ENCODE data around the gene GALNT10.

GALNT10 gene

DNA sequence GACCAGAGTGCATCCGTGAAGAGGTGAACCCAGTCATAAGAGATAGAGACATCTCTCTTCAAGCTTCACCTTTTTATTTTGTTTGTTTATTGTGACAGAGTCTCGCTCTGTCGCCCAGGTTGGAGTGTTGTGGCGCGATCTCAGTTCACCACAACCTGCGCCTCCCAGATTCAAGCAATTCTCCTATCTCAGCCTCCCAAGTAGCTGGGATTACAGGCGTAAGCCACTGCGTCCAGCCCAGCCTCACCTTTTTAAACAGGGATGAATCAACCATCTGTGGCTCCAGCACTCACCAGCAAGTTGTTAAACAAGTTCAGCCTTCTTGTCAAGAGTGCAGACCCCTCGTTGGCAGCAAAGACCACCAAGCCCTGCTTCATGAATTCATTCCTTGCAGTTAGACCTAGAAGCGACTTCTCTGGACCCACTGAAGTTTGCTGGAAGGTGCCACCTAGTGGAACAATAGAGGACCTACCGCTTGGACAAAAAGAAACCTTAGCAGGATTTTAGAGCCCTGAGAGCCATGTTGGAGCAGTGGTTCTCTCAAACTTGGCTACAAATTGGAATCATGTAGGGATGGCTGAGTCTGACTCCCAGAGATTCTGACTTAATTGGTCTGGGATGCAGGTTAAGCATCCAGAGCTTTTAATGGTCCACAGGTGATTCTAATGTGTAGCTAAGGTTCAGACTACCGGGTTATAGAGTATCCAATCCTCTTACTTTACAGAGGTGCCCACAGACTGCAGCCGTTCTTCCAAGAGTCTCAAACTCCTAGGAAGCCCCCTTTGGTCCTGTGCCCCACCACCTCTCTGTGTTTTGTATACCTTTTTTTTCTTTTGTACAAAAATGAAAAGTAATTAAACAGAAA, 10.5 kb upstream of the GALNT10 start:
- DNase-seq, result peak; percentile 14

DNA sequence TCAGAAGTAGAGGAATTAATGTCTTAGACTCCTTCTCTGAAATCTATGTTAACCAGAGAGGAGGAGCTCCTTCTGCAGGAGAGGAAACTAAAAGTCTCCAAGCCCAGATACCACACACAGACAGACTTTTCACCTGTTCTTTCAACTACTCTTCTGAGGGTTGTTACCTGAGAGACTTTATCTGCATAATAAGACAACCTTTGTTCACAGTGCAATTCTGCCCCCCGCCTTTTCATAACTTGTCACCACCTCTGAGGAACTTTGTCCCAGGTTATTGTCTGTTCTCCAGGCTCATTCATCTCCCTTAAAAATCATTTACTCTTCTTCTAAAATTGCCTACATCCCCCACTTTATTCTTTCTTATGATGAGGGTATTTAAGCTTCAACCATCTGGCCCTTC, 9.4 kb upstream of the GALNT10 start:
- DNase-seq, result no peak

DNA sequence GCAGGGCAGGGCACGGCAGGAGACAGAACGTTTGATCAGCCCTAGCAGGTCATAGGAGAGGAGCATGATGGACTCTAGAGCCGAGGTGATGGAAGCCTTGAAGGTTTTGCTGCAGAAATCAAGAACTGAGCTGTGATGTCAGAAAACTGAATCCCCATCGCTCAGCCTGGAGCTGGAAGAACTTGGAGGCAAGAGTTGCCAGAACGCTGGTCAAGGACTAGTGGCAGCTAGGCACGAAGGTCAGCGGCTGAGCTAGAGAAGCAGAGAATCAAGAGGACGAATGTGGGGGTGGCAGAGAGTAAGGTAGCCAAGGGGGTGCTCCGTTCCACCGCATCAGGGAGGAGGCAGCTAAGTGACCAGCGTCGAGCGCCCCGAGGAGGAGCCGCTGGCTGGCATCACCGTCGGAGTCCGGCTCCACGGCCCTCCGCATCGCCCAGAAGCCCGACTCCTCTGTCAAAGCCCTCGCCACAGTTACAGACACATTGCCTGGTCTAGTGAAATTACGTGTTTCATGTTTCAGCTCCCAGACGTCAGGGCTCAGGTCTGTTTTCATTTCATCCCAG, 1.2 kb upstream of the GALNT10 start:
- DNase-seq, result no peak

DNA sequence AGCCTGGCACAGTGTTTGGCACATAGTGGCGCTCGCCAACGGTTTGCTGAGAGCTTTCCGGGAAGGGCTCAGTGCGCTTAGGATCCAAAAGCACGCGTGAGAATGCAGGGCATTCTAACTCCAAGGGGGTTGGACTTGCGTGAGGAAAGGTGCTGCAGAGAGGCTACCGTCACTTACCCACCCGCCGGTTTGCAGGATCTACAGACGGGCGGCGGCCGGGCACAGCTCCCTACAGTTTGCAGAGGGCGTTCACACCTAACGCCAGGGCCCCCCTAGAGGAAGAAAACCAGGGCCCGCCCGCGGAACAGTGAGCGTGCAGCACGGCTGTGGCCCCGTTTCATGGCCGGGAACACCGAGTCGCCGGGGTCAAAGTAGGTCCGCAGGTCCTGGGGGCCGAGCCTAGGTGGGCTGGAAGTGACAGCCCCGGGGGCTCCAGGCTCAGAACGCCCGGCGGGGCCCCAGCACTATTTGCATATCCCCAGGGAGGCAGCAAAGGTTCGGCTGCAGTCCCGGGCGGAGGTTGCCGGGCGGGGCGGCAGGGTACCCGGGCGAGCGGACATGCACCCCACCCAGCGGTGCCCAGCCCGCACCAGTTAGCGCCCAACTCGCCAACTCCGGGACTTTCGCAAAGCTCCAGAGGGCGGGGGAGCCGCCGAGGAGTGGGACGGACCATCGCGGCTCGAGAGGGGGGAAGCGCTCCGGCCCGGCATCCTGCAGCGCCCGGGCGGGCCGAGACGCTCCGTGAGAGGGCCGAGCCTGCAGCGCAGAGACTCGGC, 526 bp upstream of the GALNT10 start:
- peak; percentile 71 for DNase-seq

DNA sequence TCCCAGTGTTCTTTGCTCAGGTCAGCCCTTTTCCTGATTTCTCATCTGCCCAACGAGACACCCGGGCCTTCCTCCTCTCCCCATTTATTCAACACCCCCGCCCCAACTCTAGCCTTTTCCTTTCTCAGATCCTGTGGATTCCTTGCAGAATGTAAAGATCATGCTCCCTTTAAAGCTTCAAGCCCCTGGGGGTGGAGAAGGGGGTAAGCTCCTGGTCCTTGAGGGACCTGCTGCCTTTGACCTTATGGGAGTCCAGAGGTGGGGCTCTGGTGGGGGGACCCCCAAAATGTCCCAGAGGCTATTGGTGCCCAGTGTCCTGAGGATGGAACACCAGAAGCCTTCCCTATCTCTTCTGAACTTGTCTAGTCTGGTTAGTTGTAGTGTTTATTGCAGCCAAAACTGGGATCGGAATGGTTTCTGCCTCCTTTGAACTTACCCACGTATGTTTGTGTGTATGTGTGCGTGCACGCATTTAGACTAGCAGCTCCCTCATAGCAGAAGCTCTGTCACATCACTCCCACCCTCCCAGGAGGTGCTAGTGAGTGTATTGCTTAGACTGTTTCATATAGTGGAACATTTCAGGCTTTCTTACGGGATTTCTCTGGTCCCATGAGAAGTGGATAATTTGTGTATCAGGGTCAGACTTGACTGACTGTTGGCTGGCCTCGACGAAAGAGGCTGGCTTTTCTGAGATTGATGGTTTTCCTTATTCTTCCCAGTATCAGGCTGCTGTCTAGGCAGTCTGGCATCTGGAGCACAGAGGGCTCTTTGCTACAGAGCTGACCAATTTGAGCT, 1.1 kb downstream of the GALNT10 start:
- no peak for DNase-seq

DNA sequence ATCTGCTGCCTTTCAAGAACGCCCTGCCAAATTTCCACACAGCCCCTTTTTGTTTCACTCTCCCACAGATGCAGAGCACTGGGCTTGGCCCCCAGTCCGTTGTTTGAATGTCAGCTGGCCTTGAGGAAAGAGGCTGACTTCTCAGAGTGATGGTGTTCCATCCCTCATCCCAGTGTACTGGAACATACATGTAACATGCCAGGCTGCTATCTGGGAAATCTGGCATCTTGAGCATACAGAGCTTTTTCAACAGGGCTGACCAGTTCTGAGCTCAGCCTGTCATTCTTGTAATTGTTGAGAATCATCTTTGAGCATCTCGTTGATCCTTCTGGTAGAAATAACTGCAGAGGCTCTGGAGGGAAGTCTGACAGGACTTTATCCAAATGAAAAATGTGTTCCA, 2.8 kb downstream of the GALNT10 start:
- DNase-seq, result no peak

DNA sequence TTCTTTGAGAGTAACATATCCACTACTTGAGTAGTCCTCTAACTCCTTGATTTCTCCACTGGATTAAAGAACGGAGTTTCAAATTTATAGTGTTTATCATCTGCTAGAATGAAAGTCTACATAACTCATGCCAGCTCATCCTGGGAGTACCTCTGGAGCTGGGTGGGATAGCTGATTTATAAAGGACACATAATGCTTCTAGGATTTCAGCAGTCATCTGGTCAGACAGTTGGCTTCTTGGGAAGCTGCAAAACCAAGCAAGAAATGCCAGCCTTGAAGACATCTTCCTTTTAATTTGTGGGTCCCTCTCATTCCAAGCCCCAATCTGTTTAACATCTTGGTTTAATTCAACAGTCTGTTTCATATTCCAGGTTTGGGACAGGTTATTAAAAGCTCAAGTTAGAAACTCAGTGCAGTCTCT, 3.2 kb downstream of the GALNT10 start:
- DNase-seq, result no peak

DNA sequence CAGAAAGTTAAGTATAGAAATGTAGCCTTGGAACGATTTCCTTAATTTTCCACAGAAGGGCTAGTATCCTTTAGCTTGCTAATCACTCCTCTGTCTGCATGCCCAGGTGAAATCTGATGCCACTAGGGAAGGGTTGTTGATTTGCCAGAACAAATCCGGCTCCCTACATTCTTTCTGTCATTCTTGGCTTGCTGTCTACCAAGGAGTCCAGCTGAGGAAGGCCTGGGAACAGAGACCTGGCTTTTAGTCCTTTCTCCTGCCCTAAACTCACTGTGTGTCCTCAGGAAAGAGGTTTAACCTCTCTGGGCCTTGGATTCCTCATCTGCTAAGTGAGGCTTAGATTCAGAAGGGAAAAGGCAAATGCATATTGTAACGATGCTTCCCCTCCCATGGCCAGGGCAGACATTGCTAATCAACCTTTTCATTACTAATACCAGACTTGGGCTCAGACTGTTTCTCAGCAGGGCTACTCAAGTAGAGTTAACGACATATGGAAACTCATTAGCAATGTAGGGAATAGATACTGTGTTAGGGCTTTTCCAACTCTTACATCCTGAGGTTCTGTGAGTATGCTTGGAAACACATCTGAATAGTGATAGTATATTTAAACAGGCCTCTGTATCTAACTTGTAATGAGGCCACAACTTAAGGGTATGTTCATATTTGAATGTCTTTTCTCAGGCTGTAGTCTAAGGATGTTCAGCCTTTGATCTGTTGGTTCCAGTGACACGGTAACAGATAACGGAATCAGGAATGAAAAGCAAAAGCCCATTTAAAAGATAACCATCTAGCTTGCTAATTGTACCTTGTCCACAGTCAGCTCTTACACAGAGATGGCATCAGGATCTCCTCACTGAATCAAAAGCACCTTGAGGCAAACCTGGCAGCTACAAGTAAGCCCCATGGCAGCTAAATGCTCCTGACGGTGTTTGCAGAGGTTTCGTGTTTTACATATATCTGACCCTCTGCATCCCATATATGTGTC, 4.1 kb downstream of the GALNT10 start:
- peak; percentile 31 for DNase-seq

DNA sequence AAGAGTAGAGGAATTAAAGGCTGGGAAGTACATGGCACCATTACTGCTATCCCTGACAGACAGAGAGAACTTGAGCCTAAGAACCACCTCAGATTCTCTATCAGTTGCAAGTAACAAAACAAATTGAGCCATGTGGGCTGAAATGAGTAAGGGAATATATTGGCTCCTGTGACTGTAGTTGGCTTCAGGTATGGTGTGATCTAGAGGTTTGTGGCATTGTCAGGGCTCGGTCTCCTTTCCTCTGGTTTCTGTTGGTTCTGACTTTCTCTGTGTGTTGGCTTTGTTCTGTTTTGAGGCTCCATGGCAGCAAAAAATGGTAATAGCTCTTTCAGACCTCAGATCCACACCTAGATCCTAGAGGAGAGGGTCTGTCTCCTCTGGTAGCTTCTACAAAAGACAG, 5.7 kb downstream of the GALNT10 start:
- no peak for DNase-seq

DNA sequence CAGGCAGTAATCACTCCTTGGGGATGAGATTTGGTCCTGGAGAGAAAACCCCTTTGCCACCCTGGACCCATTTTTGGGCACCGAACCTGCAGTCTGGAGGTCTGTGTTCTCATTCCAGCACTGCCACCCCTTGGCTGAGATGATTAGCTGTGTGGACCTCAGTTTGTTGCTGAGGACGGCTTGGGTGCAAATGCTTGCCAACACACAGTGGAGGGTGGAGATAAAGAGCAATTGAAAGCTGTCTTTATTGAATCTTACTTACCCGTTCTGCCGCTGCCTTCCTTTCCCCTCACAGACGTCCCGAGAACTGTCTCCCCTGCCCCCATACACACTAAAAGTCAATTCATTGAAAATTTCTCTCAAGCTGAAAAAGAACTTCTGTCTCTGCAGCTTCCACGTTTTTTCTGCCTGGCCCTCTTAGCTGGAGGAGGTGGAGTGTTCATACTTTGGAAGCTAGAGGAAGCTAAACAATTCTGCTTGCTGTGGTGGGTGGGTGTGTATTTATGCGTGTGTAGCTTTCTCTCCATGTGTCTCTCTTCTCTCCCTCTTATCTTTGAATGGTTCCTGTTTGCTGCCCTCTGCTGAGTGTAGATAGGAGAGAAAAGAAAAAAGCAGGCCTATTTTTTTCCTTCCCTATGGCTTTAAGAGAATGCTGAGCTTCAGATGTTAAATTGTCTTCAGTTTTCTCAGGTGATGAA, 6.6 kb downstream of the GALNT10 start:
- peak; percentile 49 for DNase-seq

DNA sequence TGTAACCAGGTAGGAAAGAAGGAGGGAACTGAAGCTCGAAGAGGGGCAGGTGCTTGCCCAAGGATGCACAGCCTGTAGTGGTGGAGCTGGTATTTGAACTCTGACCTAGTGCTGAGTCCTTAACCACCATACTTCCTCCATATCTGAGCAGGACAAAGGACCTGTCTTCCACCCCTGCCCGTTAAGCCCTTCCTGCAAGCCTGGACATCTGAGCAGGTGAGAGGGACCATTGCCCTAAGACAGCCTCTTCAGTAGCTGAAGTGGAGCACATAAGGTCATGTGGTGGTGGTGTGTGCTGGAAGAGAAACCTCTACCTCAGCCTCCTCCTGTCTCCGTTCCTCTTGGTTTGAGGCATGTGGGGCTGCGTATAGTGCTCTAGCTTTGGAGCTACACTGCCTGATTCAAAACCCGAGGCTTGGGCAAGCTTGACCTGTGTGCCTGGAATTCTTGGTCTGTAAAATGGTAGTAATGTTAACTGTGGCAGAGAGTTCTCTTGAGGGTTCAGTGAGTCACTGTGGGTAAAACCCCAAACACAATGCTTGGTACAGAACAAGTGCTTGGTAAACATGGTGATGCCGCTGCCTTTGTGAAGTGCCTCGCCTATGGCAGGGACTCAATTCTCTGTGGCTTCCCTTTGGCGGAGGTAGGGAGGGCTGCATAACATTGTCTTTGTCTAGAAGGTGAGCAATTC, 7.4 kb downstream of the GALNT10 start:
- peak; percentile 53 for DNase-seq

DNA sequence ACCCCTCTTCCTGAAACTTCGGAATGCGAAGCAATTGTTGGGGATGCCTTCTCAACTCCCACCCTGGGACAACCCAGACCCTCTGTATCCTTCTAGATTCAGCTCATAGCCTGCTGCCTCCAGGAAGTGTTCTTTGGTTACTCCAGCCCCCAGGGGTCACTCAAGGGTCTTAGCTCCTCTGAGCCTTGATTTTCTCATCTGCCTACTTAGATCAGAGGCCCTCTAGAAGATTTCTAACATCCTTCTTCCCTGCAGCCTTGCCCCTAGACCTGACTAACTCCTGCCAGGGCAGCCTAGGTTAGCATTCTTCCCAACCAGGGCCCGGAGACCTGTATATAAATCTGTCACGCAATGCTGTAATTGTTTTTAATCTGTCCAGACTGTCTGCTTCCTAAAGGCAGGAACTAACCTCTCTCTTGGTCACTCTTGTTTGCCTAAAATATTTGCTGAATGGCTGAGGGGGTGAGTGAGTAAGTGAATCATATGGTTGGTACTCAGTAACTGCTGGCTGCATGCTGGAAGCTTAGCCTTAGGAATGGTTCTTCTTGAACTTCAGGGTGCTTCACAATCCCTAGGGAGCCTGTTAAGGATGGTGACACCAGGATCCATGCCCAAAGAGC, 8.2 kb downstream of the GALNT10 start:
- peak; percentile 41 for DNase-seq

DNA sequence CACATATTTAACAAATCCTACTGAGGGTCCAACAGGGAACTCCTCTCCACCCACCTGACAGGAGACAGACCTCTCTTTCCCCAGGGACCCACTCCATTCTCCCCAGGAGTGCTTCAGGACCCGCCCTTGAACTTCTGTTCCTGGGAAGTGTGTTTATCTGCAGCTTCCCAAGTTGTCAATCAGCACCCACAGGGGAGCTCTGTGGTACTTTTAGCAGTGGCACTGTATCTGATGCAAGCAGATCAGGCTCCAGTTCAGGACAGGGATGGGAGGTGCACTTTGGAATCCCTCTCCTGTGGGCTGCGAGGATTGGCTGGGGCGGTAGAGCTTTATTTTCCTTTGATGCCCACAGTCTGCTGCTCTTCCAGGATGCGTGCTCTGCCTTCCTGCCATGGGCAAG, 8.7 kb downstream of the GALNT10 start:
- no peak for DNase-seq

DNA sequence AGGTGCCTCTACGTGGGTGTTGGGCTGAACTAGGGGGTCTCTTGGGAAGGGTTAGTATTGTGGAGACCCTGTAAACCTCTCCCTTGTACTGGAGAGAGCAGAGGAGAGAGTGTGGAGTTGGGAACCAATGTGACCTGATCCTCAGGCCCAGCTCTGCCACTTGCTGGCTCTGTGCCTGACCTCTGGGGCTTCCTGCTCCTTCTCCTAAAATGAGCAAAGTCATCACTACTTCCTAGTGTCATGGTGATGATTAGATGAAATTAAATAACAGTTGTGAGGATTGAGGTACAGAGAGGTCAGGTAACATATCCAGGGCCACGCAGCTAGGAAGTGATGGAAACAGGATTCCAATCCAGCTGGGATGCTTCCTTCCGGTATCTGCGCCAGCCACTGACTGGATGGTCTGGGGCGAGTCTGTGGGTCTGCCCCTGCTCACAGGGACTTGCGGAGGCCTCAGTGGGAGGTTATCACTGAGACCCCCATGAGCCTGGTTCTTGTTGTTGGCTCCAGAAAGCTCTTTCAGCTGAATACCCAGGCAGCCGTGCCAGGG, 9.2 kb downstream of the GALNT10 start:
- DNase-seq, result no peak

DNA sequence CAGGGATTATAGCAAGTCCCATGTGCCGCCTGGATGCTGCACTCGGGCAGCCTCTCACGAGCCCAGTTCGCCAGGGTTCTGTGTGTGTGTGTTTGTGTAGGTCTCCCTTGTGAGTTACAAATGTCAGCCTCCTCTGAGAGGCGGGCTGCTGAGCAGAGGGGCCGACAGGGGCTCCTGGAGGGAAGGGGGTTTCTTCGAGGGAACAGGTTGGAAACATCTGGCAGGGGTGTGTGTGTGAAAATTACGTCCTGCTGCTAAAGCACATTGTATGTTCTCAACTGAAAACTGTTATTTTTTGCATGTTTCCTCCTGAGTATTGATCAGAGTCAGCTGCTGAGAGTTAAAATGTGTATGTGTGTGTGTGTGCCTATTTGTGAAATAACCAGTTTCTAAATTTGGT, 9.7 kb downstream of the GALNT10 start:
- DNase-seq, result no peak

DNA sequence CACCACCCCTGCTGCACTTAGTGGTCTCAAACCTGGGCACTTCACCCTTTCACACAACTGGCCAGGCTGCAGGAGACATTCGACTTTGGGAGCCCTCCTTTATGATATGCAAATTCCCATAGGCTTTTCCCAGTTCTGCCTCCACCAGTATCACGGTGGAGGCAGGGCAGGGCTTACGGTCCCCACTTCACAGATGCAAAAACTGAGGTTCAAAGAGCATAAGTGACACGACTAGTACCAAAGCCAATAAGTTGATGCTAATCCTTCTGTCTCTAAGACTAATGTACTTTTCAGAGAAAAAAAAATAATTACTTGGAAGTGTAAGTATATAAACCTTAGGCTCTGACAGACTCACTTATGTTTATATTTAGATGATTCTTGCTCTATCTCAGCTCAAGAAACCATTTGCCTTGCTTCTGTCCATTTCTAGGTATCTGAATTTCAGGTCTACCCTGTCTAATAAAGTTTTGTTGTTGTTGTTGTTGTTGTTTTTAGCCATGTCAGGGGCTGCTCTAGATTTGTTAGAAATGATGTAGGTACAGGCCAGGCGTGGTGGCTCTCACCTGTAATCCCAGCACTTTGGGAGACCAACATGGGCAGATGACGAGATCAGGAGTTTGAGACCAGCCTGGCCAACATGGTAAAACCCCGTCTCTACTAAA, 10.7 kb downstream of the GALNT10 start:
- no peak for DNase-seq

DNA sequence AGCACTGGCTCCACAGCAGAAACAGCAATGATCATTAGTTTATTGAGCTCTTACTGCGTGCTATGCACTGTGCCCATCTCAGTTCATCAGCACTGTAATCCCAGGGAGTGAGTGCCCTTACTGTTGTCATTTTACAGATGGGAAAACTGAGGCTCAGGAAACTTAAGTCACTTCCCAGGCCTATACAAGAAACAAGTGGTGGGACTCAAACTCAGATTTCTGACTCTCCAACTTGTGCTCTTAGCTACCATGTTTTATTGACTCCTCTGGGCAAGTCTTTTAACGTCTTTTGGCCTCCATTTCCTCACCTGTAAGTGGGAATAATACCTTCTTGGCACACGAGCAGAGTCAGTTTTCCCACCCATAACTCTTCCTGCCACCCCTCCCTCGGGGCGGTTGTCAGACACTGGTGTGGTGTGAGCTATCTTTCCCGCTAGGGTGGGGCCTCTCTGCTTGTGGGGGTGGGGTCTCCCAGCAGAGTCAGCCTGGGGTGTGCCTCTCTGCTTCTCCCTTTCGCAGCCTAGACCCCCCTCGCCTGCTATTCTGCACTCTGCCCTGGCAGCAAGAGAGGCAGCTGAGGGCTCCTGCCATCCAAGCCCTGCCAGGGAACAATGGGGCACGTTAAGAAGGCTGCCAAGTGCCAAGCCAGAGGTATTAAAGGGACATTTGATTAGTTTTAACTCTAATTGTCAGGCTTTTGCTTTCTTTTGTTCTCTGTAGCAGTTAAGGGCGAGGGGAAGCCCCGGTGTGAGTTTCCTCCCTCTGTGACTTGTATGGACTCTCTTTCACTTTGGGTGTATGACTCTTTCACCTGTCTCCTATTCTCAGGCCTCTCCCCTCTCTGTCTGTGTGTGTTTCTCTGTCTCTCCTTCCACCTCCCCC, 12.1 kb downstream of the GALNT10 start:
- DNase-seq, result no peak

All from NCI-H226 (cell line).